ENCODE measurements around the gene NXPE4.

- TF ChIP-seq CTCF (IDR thresholded peaks at IDR 0.05) (no peak), POLR2A (IDR thresholded peaks at IDR 0.05; ENCODE audit: low read depth) (no peak), POLR2AphosphoS5 (IDR thresholded peaks at IDR 0.05) (no peak)
These were observed 17.1 kb upstream of the NXPE4 start for GRCh38 chr11:114612686-114613085.
